ENCODE data around the gene SLC1A7.

GRCh38 chr1:53156783-53157182 is 14.3 kb upstream of the SLC1A7 start:
- TF ChIP-seq MAX (IDR thresholded peaks at IDR 0.05) (no peak), CTCF (IDR thresholded peaks at IDR 0.05; ENCODE audit: low read depth, low read length, missing input control) (no peak), JUND (IDR thresholded peaks at IDR 0.05) (no peak), EGR1 (IDR thresholded peaks at IDR 0.05; ENCODE audit: low read depth in 2 of 2) (no peak), YY1 (IDR thresholded peaks at IDR 0.05) (no peak)
- TF ChIP-seq, protein P1, sequence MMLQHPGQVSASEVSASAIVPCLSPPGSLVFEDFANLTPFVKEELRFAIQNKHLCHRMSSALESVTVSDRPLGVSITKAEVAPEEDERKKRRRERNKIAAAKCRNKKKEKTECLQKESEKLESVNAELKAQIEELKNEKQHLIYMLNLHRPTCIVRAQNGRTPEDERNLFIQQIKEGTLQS (IDR thresholded peaks at IDR 0.05), result no peak
- TF ChIP-seq, protein P2, sequence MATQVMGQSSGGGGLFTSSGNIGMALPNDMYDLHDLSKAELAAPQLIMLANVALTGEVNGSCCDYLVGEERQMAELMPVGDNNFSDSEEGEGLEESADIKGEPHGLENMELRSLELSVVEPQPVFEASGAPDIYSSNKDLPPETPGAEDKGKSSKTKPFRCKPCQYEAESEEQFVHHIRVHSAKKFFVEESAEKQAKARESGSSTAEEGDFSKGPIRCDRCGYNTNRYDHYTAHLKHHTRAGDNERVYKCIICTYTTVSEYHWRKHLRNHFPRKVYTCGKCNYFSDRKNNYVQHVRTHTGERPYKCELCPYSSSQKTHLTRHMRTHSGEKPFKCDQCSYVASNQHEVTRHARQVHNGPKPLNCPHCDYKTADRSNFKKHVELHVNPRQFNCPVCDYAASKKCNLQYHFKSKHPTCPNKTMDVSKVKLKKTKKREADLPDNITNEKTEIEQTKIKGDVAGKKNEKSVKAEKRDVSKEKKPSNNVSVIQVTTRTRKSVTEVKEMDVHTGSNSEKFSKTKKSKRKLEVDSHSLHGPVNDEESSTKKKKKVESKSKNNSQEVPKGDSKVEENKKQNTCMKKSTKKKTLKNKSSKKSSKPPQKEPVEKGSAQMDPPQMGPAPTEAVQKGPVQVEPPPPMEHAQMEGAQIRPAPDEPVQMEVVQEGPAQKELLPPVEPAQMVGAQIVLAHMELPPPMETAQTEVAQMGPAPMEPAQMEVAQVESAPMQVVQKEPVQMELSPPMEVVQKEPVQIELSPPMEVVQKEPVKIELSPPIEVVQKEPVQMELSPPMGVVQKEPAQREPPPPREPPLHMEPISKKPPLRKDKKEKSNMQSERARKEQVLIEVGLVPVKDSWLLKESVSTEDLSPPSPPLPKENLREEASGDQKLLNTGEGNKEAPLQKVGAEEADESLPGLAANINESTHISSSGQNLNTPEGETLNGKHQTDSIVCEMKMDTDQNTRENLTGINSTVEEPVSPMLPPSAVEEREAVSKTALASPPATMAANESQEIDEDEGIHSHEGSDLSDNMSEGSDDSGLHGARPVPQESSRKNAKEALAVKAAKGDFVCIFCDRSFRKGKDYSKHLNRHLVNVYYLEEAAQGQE (IDR thresholded peaks at IDR 0.05), result no peak
